Measurements from ENCODE around the gene EPG5.
A peak's percentile ranks its signal among the peaks of the same experiment; 100 is the strongest.

GRCh38 chr18:45802814-45803492, 164.2 kb downstream of the EPG5 start:
- TF ChIP-seq CTCF (IDR thresholded peaks at IDR 0.05) (no peak), BHLHE40 (IDR thresholded peaks at IDR 0.05; ENCODE audit: low read depth, low read length) (no peak), RFX5 (IDR thresholded peaks at IDR 0.05) (no peak), POLR2A (IDR thresholded peaks at IDR 0.05; ENCODE audit: low read length) (no peak), CBX2 (IDR thresholded peaks at IDR 0.05; ENCODE audit: borderline replicate concordance, low read depth) (no peak), NFE2L2 (conservative IDR thresholded peaks at IDR 0.05; ENCODE audit: low read length) (no peak), MYC (IDR thresholded peaks at IDR 0.05; ENCODE audit: borderline replicate concordance, low read length) (no peak; the same call in 1 of the 2 replicates), EHF (CRISPR knock-in tag; IDR thresholded peaks at IDR 0.05) (no peak), EHMT2 (IDR thresholded peaks at IDR 0.05; ENCODE audit: low read depth) (no peak)
- TF ChIP-seq, protein P1, sequence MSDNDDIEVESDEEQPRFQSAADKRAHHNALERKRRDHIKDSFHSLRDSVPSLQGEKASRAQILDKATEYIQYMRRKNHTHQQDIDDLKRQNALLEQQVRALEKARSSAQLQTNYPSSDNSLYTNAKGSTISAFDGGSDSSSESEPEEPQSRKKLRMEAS (IDR thresholded peaks at IDR 0.05) = peak; percentile 90

All from A549 (cell line).